ENCODE data around the gene RUSC2. TPM values are rescaled to one million over a fixed set of nuclear protein-coding genes. Genes with fewer than 3 reads are reported as not detected.

The RUSC2 gene
- total and polyA plus RNA-seq, 2 of the 13 experiments (the other 11 are each of a cell fraction or from before 2014, with no cell fraction given) = 2.8 to 3.3 TPM

GRCh38 chr9:35453786-35454185, 36.1 kb upstream of the RUSC2 start (continued):
- no peak for TF ChIP-seq CSRNP1 (CRISPR knock-in tag; IDR thresholded peaks at IDR 0.05)
- TF ChIP-seq ZNF44 (CRISPR knock-in tag; IDR thresholded peaks at IDR 0.05) = no peak
- TF ChIP-seq ZNF142 (CRISPR knock-in tag; IDR thresholded peaks at IDR 0.05) = no peak
- no peak for TF ChIP-seq DZIP1 (CRISPR knock-in tag; IDR thresholded peaks at IDR 0.05)
- no peak for TF ChIP-seq POGZ (CRISPR knock-in tag; IDR thresholded peaks at IDR 0.05)
- no peak for TF ChIP-seq ZNF737 (CRISPR knock-in tag; IDR thresholded peaks at IDR 0.05; ENCODE audit: borderline replicate concordance)
- TF ChIP-seq NFE2 (CRISPR knock-in tag; IDR thresholded peaks at IDR 0.05) = 0 out of 2 replicates have a peak, but pooled peaks have one; percentile 35
- no peak for TF ChIP-seq RFXAP (CRISPR knock-in tag; IDR thresholded peaks at IDR 0.05; ENCODE audit: borderline replicate concordance)
- 0 out of 2 replicates have a peak, but pooled peaks have one; percentile 26 for TF ChIP-seq FOSL2 (CRISPR knock-in tag; IDR thresholded peaks at IDR 0.05)
- TF ChIP-seq ZNF235 (CRISPR knock-in tag; IDR thresholded peaks at IDR 0.05; ENCODE audit: borderline replicate concordance) = no peak
- no peak for TF ChIP-seq AKAP8 (CRISPR knock-in tag; IDR thresholded peaks at IDR 0.05)
- TF ChIP-seq JUND (CRISPR knock-in tag; IDR thresholded peaks at IDR 0.05) = no peak
- no peak for TF ChIP-seq JUN (CRISPR knock-in tag; IDR thresholded peaks at IDR 0.05)
